WTC11 (cell line): ENCODE measurements around the gene OR6M1. TPM values are rescaled to one million over a fixed set of nuclear protein-coding genes. Genes with fewer than 3 reads are reported as not detected.

Source experiments
- ATAC-seq: fragments of 200-7000 bp; cut with Tn5 transposase; 2 replicates; pipeline ENCODE4 v1.10.0; 2021; ENCODE audit warnings: mild to moderate bottlenecking, moderate library complexity
- Bru-seq: library from RNA; stranded (reverse); fragments of 400-500 nt; gene quantifications from one replicate; lab custom pipeline; 2021; lab: Mats Ljungman, UMichigan
- CTCF ChIA-PET: fragments of 300-600 bp; sonication (Branson Sonifier 250); formaldehyde crosslinking; loops from one replicate; lab custom pipeline; 2021; ENCODE audit warnings: antibody characterized with exemption; lab: Charles Lee
- POLR2A ChIA-PET: fragments of 350-600 bp; sonication (Branson Sonifier 250); formaldehyde crosslinking; loops from one replicate; lab custom pipeline; 2021; ENCODE audit warnings: antibody characterized with exemption; lab: Charles Lee
- DNase-seq: peaks from one replicate; pipeline ENCODE4 v3.0.0; 2021; ENCODE audit warnings: low spot score
- H3K27ac Mint-ChIP-seq: 2 replicates; pipeline ENCODE4 v1.8.0; 2021; ENCODE audit warnings: mixed read lengths
- H3K27me3 Mint-ChIP-seq: 2 replicates; pipeline ENCODE4 v1.8.0; 2021; ENCODE audit warnings: low read depth, mild to moderate bottlenecking, moderate library complexity, mixed read lengths
- H3K36me3 Mint-ChIP-seq: 2 replicates; pipeline ENCODE4 v1.8.0; 2021; ENCODE audit warnings: mixed read lengths
- H3K4me1 Mint-ChIP-seq: 2 replicates; pipeline ENCODE4 v1.8.0; 2022; ENCODE audit warnings: mixed read lengths
- H3K4me3 Mint-ChIP-seq: 2 replicates; pipeline ENCODE4 v1.8.0; 2021; ENCODE audit warnings: mild to moderate bottlenecking, moderate library complexity, mixed read lengths
- H3K9me3 Mint-ChIP-seq: 2 replicates; pipeline ENCODE4 v1.8.0; 2021; ENCODE audit warnings: mixed read lengths
- CBFB ChIP-seq: sonication (generic); formaldehyde crosslinking; IDR thresholded peaks from 2 replicates; pipeline ENCODE4 v1.8.1; 2022; ENCODE audit warnings: mild to moderate bottlenecking, low read depth, missing genetic modification reagents
- CREB1 ChIP-seq: sonication (generic); formaldehyde crosslinking; IDR thresholded peaks from 2 replicates; pipeline ENCODE4 v1.8.0; 2023; ENCODE audit warnings: mild to moderate bottlenecking, missing genetic modification reagents
- ETV6 ChIP-seq: sonication (generic); formaldehyde crosslinking; IDR thresholded peaks from 2 replicates; pipeline ENCODE4 v1.8.1; 2022; ENCODE audit warnings: mild to moderate bottlenecking, missing genetic modification reagents
- HMGA2 ChIP-seq: fragments of 250-450 bp; sonication (Bioruptor Pico); IDR thresholded peaks from 2 replicates; pipeline ENCODE4 v1.4.0; 2021; ENCODE audit warnings: mild to moderate bottlenecking, moderate library complexity
- NFATC4 ChIP-seq: fragments of 250-450 bp; sonication (Bioruptor Pico); IDR thresholded peaks from 2 replicates; pipeline ENCODE4 v1.9.0; 2021; ENCODE audit warnings: mild to moderate bottlenecking
- ZNF232 ChIP-seq: sonication (generic); formaldehyde crosslinking; IDR thresholded peaks from 2 replicates; pipeline ENCODE4 v1.8.0; 2022; ENCODE audit warnings: mild to moderate bottlenecking, missing genetic modification reagents
- ZNF396 ChIP-seq: fragments of 250-450 bp; sonication (Bioruptor Pico); IDR thresholded peaks from 2 replicates; pipeline ENCODE4 v1.8.0; 2021; ENCODE audit warnings: mild to moderate bottlenecking, moderate library complexity, borderline replicate concordance
- long read RNA-seq, 3 experiments: library from RNA in 1 of 3; library from capped mRNA in 1 of 3; library from polyadenylated mRNA in 1 of 3; unstranded in 2 of 3; stranded (forward) in 1 of 3; transcript quantifications; one replicate each; pipeline ENCODE4 v2.0.0, GENCODE V29; 2021
- total RNA-seq: library from RNA; stranded (reverse); gene quantifications from 3 replicates; pipeline ENCODE4 v1.2.3, GENCODE V29; 2021
- TF ChIP-seq, protein P1 (sequence below): sonication (generic); formaldehyde crosslinking; IDR thresholded peaks from 2 replicates; pipeline ENCODE4 v1.8.0; 2022; ENCODE audit warnings: mild to moderate bottlenecking, missing genetic modification reagents
- TF ChIP-seq, protein P2 (sequence below): fragments of 250-450 bp; sonication (Bioruptor Pico); IDR thresholded peaks from 2 replicates; pipeline ENCODE4 v1.9.0; 2021; ENCODE audit warnings: mild to moderate bottlenecking
- TF ChIP-seq, protein P3 (sequence below): sonication (generic); formaldehyde crosslinking; IDR thresholded peaks from 2 replicates; pipeline ENCODE4 v1.8.1; 2022; ENCODE audit warnings: low read depth, missing genetic modification reagents, borderline replicate concordance
- TF ChIP-seq, protein P4 (sequence below): sonication (generic); formaldehyde crosslinking; IDR thresholded peaks from 2 replicates; pipeline ENCODE4 v1.8.1; 2022; ENCODE audit warnings: mild to moderate bottlenecking, missing genetic modification reagents, moderate library complexity, borderline replicate concordance
- TF ChIP-seq, protein P5 (sequence below): sonication (generic); formaldehyde crosslinking; IDR thresholded peaks from 2 replicates; pipeline ENCODE4 v1.8.1; 2022; ENCODE audit warnings: missing genetic modification reagents, borderline replicate concordance
- TF ChIP-seq, protein P6 (sequence below): sonication (generic); formaldehyde crosslinking; conservative IDR thresholded peaks from 2 replicates; pipeline ENCODE4 v1.8.1; 2023; ENCODE audit warnings: mild to moderate bottlenecking, low read depth, missing genetic modification reagents, moderate library complexity
- TF ChIP-seq, protein P7 (sequence below): sonication (generic); formaldehyde crosslinking; IDR thresholded peaks from 2 replicates; pipeline ENCODE4 v1.8.0; 2023; ENCODE audit warnings: missing genetic modification reagents

Gene OR6M1, protein sequence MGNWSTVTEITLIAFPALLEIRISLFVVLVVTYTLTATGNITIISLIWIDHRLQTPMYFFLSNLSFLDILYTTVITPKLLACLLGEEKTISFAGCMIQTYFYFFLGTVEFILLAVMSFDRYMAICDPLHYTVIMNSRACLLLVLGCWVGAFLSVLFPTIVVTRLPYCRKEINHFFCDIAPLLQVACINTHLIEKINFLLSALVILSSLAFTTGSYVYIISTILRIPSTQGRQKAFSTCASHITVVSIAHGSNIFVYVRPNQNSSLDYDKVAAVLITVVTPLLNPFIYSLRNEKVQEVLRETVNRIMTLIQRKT
- total RNA-seq (not detected in 3 replicates), Bru-seq, nascent RNA (not detected)
- long read RNA-seq, experiment 1, result 0 reads
- long read RNA-seq, experiment 2, result 0 reads
- long read RNA-seq, experiment 3, result 0 reads

DNA sequence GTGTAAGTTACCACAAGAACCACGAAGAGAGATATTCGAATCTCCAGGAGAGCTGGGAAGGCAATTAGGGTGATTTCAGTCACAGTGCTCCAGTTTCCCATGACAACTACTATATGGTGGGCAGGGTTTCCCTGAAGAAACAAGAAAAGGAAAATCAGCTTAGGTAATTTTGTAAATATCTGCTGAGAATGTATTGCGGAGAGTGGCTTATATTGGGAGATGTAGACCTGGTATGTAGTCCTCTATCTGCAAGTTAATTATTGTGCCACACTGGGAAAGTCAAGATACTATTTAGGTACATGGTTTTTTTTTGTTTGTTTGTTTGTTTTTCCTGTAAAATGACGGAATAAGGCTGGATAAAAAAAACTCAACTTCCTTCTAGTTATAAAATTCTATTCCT is at the start of gene OR6M1:
Gene OR6M1, minus strand, starts transcription at position 101 of the 400 bp plus-strand sequence. Its CDS starts 0 bp downstream, at position 101.
- H3K4me1 Mint-ChIP-seq, result peaks cover 10% of the 10 kb centered on the region
- no peak for DNase-seq
- TF ChIP-seq CBFB (CRISPR knock-in tag), result no peak
- TF ChIP-seq NFATC4 (CRISPR knock-in tag), result no peak
- TF ChIP-seq, protein P1, sequence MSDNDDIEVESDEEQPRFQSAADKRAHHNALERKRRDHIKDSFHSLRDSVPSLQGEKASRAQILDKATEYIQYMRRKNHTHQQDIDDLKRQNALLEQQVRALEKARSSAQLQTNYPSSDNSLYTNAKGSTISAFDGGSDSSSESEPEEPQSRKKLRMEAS (CRISPR knock-in tag), result no peak
- TF ChIP-seq, protein P2, sequence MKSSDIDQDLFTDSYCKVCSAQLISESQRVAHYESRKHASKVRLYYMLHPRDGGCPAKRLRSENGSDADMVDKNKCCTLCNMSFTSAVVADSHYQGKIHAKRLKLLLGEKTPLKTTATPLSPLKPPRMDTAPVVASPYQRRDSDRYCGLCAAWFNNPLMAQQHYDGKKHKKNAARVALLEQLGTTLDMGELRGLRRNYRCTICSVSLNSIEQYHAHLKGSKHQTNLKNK (CRISPR knock-in tag), result no peak
- TF ChIP-seq HMGA2 (CRISPR knock-in tag), result no peak
- no peak for TF ChIP-seq CREB1 (CRISPR knock-in tag)
- TF ChIP-seq, protein P3, sequence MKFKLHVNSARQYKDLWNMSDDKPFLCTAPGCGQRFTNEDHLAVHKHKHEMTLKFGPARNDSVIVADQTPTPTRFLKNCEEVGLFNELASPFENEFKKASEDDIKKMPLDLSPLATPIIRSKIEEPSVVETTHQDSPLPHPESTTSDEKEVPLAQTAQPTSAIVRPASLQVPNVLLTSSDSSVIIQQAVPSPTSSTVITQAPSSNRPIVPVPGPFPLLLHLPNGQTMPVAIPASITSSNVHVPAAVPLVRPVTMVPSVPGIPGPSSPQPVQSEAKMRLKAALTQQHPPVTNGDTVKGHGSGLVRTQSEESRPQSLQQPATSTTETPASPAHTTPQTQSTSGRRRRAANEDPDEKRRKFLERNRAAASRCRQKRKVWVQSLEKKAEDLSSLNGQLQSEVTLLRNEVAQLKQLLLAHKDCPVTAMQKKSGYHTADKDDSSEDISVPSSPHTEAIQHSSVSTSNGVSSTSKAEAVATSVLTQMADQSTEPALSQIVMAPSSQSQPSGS (CRISPR knock-in tag), result no peak
- TF ChIP-seq, protein P4, sequence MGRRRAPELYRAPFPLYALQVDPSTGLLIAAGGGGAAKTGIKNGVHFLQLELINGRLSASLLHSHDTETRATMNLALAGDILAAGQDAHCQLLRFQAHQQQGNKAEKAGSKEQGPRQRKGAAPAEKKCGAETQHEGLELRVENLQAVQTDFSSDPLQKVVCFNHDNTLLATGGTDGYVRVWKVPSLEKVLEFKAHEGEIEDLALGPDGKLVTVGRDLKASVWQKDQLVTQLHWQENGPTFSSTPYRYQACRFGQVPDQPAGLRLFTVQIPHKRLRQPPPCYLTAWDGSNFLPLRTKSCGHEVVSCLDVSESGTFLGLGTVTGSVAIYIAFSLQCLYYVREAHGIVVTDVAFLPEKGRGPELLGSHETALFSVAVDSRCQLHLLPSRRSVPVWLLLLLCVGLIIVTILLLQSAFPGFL (CRISPR knock-in tag), result no peak
- TF ChIP-seq, protein P5, sequence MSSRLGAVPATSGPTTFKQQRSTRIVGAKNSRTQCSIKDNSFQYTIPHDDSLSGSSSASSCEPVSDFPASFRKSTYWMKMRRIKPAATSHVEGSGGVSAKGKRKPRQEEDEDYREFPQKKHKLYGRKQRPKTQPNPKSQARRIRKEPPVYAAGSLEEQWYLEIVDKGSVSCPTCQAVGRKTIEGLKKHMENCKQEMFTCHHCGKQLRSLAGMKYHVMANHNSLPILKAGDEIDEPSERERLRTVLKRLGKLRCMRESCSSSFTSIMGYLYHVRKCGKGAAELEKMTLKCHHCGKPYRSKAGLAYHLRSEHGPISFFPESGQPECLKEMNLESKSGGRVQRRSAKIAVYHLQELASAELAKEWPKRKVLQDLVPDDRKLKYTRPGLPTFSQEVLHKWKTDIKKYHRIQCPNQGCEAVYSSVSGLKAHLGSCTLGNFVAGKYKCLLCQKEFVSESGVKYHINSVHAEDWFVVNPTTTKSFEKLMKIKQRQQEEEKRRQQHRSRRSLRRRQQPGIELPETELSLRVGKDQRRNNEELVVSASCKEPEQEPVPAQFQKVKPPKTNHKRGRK (CRISPR knock-in tag), result no peak
- no peak for TF ChIP-seq ZNF232 (CRISPR knock-in tag)
- TF ChIP-seq ETV6 (CRISPR knock-in tag), result no peak
- TF ChIP-seq, protein P6, sequence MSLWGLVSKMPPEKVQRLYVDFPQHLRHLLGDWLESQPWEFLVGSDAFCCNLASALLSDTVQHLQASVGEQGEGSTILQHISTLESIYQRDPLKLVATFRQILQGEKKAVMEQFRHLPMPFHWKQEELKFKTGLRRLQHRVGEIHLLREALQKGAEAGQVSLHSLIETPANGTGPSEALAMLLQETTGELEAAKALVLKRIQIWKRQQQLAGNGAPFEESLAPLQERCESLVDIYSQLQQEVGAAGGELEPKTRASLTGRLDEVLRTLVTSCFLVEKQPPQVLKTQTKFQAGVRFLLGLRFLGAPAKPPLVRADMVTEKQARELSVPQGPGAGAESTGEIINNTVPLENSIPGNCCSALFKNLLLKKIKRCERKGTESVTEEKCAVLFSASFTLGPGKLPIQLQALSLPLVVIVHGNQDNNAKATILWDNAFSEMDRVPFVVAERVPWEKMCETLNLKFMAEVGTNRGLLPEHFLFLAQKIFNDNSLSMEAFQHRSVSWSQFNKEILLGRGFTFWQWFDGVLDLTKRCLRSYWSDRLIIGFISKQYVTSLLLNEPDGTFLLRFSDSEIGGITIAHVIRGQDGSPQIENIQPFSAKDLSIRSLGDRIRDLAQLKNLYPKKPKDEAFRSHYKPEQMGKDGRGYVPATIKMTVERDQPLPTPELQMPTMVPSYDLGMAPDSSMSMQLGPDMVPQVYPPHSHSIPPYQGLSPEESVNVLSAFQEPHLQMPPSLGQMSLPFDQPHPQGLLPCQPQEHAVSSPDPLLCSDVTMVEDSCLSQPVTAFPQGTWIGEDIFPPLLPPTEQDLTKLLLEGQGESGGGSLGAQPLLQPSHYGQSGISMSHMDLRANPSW (CRISPR knock-in tag), result no peak
- H3K27ac Mint-ChIP-seq, result no peak within 1 kb of the TSS
- no peaks in the 10 kb centered on the region for H3K27me3 Mint-ChIP-seq
- ATAC-seq, result no peak
- H3K36me3 Mint-ChIP-seq, result no peaks in the 10 kb centered on the region
- ChIA-PET POLR2A (no interaction called here), CTCF (no interaction called here)
- peaks cover 6% of the 10 kb centered on the region; the same call in 1 of the 2 replicates for H3K9me3 Mint-ChIP-seq
- H3K4me3 Mint-ChIP-seq, result no peak within 1 kb of the TSS

DNA sequence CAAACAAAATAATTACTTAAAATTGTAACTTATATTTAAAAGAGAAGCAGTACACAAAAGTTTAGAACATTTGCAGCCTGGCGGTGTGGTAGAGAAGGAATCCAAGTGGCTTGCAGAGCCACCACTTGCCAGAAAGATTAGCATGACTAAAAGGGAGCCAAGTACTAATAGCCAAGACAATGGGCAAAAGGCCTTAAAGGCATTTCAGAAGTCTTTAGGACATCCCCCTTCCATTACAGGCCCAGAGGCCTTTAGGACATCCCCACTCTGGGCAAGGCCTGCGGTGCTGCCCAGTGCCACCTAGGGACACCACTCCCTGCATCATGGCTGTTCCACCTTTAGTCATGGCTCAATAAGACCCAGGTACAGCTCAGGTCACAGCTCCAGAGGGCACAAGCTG is 46.9 kb upstream of the OR6M1 start:
- TF ChIP-seq, protein P7, sequence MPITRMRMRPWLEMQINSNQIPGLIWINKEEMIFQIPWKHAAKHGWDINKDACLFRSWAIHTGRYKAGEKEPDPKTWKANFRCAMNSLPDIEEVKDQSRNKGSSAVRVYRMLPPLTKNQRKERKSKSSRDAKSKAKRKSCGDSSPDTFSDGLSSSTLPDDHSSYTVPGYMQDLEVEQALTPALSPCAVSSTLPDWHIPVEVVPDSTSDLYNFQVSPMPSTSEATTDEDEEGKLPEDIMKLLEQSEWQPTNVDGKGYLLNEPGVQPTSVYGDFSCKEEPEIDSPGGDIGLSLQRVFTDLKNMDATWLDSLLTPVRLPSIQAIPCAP (CRISPR knock-in tag), result no peak
- TF ChIP-seq ZNF396 (CRISPR knock-in tag), result no peak
- ChIA-PET CTCF (no interaction called here), POLR2A (no interaction called here)
- Mint-ChIP-seq H3K27ac (no peak overlapping the region), H3K4me3 (no peak overlapping the region), H3K36me3 (peaks cover 35% of the 10 kb centered on the region), H3K9me3 (peaks cover 61% of the 10 kb centered on the region), H3K27me3 (no peaks in the 10 kb centered on the region; the same call in 1 of the 2 replicates), H3K4me1 (peaks cover 25% of the 10 kb centered on the region)
- ATAC-seq, result peak; percentile 90
- no peak for DNase-seq
